SJCRH30 (cell line): Measurements from ENCODE around the gene SPDYE6. TPM values are rescaled to one million over a fixed set of nuclear protein-coding genes. Genes with fewer than 3 reads are reported as not detected.
A peak's percentile ranks its signal among the peaks of the same experiment; 100 is the strongest.
"Not testable (repeated sequence)": the region's sequence is repeated elsewhere in the genome, so short reads cannot be mapped to it uniquely, and the experiment has no call there.

Source experiments
- DNase-seq, 2 experiments: peaks; one replicate each; pipeline ENCODE4 v3.0.0-alpha.2; 2015 to 2020
- H3K27ac ChIP-seq: fragments of 250-450 bp; sonication (Bioruptor Pico); 2 replicates; pipeline ENCODE4 v1.5.1; 2020; ENCODE audit warnings: mild to moderate bottlenecking, moderate library complexity
- H3K27me3 ChIP-seq: fragments of 250-450 bp; sonication (Bioruptor Pico); 2 replicates; pipeline ENCODE4 v1.5.1; 2020; ENCODE audit warnings: mild to moderate bottlenecking, moderate library complexity
- H3K36me3 ChIP-seq: fragments of 250-450 bp; sonication (Bioruptor Pico); 2 replicates; pipeline ENCODE4 v1.5.1; 2020; ENCODE audit warnings: mild to moderate bottlenecking, moderate library complexity
- H3K4me1 ChIP-seq: fragments of 250-450 bp; sonication (Bioruptor Pico); 2 replicates; pipeline ENCODE4 v1.5.1; 2020; ENCODE audit warnings: mild to moderate bottlenecking, moderate library complexity
- H3K4me3 ChIP-seq: fragments of 250-450 bp; sonication (Bioruptor Pico); 2 replicates; pipeline ENCODE4 v1.5.1; 2020; ENCODE audit warnings: mild to moderate bottlenecking, moderate library complexity
- H3K9me3 ChIP-seq: fragments of 250-450 bp; sonication (Bioruptor Pico); replicated peaks from 2 replicates; pipeline ENCODE4 v1.5.1; 2020; ENCODE audit warnings: mild to moderate bottlenecking, moderate library complexity
- total RNA-seq: library from RNA; depleted of rRNA; stranded (reverse); fragments of >200 nt; shearing (Covaris generic); gene quantifications from 2 replicates; pipeline ENCODE4 v1.2.3, GENCODE V29; 2014

The SPDYE6 gene
- total RNA-seq, 1 experiment from 2014 or later = not detected

GRCh38 chr7:102381696-102382425 lies 25.6 kb upstream of the SPDYE6 start:
- H3K4me1 ChIP-seq, H3K4me3 ChIP-seq, DNase-seq, H3K27me3 ChIP-seq, H3K9me3 ChIP-seq, H3K27ac ChIP-seq: not testable (repeated sequence)
- peaks cover 25% of the 10 kb centered on the region for H3K36me3 ChIP-seq

DNA sequence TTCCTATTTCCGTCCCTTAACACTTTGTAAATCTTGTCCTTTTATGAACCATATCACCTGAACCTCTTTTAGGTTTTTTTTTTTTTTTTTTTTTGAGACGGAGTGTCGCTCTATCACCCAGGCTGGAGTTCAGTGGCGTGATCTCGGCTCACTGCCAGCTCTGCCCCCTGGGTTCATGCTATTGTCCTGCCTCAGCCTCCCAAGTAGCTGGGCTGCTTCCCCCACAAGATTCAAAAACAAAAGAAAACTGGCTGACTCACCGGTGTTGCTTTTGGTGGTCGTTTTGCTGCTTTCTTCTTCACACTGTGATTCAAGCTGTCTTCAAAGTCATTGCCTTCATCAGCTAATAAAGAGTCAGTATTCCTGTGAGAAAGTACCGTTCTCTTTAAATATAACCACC lies 24.6 kb upstream of the SPDYE6 start:
- not testable (repeated sequence) for DNase-seq, H3K4me1 ChIP-seq, H3K9me3 ChIP-seq, H3K4me3 ChIP-seq, H3K27me3 ChIP-seq, H3K27ac ChIP-seq
- H3K36me3 ChIP-seq = peaks cover 23% of the 10 kb centered on the region

GRCh38 chr7:102376964-102377466 lies 20.8 kb upstream of the SPDYE6 start:
- H3K36me3 ChIP-seq = peaks cover 24% of the 10 kb centered on the region
- no peak overlapping the region for H3K4me3 ChIP-seq

GRCh38 chr7:102372796-102373195 lies 16.6 kb upstream of the SPDYE6 start:
- not testable (repeated sequence) for H3K27ac ChIP-seq, H3K27me3 ChIP-seq, H3K4me3 ChIP-seq, H3K4me1 ChIP-seq, DNase-seq, H3K9me3 ChIP-seq
- peaks cover 23% of the 10 kb centered on the region for H3K36me3 ChIP-seq

More at GRCh38 chr7:102376964-102377466, 20.8 kb upstream of the SPDYE6 start:
- H3K27ac ChIP-seq = no peak overlapping the region
- H3K9me3 ChIP-seq = no peaks in the 10 kb centered on the region
- DNase-seq = no peak
- H3K4me1 ChIP-seq = no peaks in the 10 kb centered on the region
- H3K27me3 ChIP-seq = no peaks in the 10 kb centered on the region

GRCh38 chr7:102370038-102370437 lies 13.8 kb upstream of the SPDYE6 start:
- peaks cover 15% of the 10 kb centered on the region for H3K36me3 ChIP-seq
- not testable (repeated sequence) for H3K27ac ChIP-seq, H3K27me3 ChIP-seq, H3K4me1 ChIP-seq, H3K4me3 ChIP-seq, DNase-seq, H3K9me3 ChIP-seq

DNA sequence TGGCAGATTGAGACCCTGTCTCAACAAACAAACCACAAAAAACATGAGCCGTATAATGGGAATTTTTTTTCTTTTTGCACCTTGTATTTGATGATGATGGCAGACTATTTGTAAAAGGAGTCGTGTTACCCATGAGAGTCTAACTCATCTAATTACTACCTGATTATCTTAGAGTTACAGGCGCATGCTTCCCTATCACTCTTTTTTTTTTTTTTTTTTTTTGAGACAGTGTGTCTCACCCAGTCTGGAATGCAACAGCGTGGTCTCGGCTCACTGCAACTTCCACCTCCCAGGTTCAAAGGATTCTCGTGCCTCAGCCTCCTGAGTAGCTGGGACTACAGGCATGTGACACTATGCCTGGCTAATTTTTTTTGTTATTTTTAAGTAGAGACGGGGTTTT lies 9.1 kb upstream of the SPDYE6 start:
- H3K27ac ChIP-seq, DNase-seq, H3K9me3 ChIP-seq, H3K4me3 ChIP-seq, H3K27me3 ChIP-seq, H3K4me1 ChIP-seq, H3K36me3 ChIP-seq: not testable (repeated sequence)

- DNase-seq, H3K9me3 ChIP-seq: not testable (repeated sequence)
- H3K27ac ChIP-seq = peak overlapping the region; percentile 38; the same call in 1 of the 2 replicates
These were observed 8.2 kb upstream of the SPDYE6 start for GRCh38 chr7:102364394-102364886.

GRCh38 chr7:102363549-102364393 lies 7.5 kb upstream of the SPDYE6 start:
- H3K9me3 ChIP-seq, H3K36me3 ChIP-seq, H3K4me1 ChIP-seq, H3K27me3 ChIP-seq: not testable (repeated sequence)
- peak overlapping the region; percentile 98 for H3K4me3 ChIP-seq
- peak; percentile 99 for DNase-seq
- H3K27ac ChIP-seq = peak overlapping the region; percentile 38; the same call in 1 of the 2 replicates

More at GRCh38 chr7:102364394-102364886, 8.2 kb upstream of the SPDYE6 start:
- H3K36me3 ChIP-seq, H3K27me3 ChIP-seq, H3K4me1 ChIP-seq: not testable (repeated sequence)
- peak overlapping the region; percentile 98 for H3K4me3 ChIP-seq

- not testable (repeated sequence) for DNase-seq, H3K4me1 ChIP-seq, H3K4me3 ChIP-seq, H3K27me3 ChIP-seq, H3K9me3 ChIP-seq, H3K27ac ChIP-seq, H3K36me3 ChIP-seq
These were observed 9.3 kb downstream of the SPDYE6 start for GRCh38 chr7:102346983-102347382.

GRCh38 chr7:102340599-102341368 lies 15.5 kb downstream of the SPDYE6 start:
- not testable (repeated sequence) for H3K36me3 ChIP-seq, DNase-seq

DNA sequence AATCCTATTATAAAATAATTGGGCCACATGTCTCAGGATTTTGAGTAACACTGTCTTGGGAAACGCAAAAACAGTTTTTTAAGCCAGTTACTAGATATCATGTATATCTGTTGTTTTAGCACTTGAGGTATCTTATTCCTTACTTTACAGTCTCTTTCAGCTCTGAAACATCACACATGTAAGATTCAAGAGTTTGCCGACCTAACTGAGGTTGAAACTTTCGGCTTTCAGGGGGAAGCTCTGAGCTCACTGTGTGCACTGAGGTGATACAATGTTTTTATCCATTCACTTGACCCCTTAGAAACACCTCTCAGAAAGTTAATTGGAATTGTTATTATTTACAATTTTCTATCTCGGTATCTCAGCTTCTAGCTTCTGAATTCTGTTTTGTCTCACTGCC lies 18.8 kb downstream of the SPDYE6 start:
- H3K4me3 ChIP-seq = peak overlapping the region; percentile 52
- H3K36me3 ChIP-seq, H3K9me3 ChIP-seq, H3K27me3 ChIP-seq, H3K27ac ChIP-seq, H3K4me1 ChIP-seq, DNase-seq: not testable (repeated sequence)

More at GRCh38 chr7:102340599-102341368, 15.5 kb downstream of the SPDYE6 start:
- not testable (repeated sequence) for H3K4me1 ChIP-seq, H3K27me3 ChIP-seq, H3K9me3 ChIP-seq, H3K4me3 ChIP-seq, H3K27ac ChIP-seq

- DNase-seq, H3K4me1 ChIP-seq, H3K36me3 ChIP-seq, H3K27ac ChIP-seq, H3K27me3 ChIP-seq, H3K9me3 ChIP-seq: not testable (repeated sequence)
- H3K4me3 ChIP-seq = peak overlapping the region; percentile 52
These were observed 19.2 kb downstream of the SPDYE6 start for GRCh38 chr7:102337002-102337401.

GRCh38 chr7:102335574-102335973 lies 20.7 kb downstream of the SPDYE6 start:
- DNase-seq, H3K9me3 ChIP-seq, H3K4me1 ChIP-seq, H3K36me3 ChIP-seq, H3K27ac ChIP-seq, H3K4me3 ChIP-seq, H3K27me3 ChIP-seq: not testable (repeated sequence)

DNA sequence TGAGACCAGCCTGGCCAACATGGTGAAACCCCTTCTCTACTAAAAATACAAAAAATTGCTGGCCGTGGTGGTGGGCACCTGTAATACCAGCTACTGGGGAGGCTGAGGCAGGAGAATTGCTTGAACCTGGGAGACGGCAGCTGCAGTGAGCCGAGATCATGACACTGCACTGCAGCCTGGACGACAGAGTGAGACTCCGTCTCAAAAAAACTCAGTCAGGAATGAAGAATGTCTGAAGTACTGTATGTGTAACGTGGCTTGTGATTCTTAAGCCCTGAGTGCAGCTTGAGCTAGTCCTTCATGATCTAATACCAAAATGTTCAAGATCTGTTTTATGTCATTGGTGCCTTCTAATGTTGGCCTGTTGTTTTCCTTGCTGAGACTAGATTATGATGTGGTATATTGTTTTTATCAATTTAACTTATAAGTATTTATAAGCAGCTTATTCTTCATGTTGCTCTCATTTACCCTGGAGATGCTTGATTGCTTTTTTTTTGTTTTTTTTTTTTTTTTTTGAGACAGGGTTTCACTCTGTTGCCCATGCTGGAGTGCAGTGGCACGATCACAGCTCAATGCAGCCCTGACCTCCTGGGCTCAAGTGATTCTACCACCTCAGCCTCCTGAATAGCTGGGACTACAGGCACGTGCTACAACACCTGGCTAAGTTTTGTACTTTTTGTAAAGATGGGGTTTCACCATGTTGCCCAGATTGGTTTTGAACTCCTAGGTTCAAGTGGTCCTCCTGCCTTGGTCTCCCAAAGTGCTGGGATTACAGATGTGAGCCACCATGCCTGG lies 25.4 kb downstream of the SPDYE6 start:
- not testable (repeated sequence) for H3K4me3 ChIP-seq

More for the DNA sequence above, 25.4 kb downstream of the SPDYE6 start:
- not testable (repeated sequence) for H3K9me3 ChIP-seq, H3K36me3 ChIP-seq, H3K27me3 ChIP-seq, H3K4me1 ChIP-seq, H3K27ac ChIP-seq, DNase-seq
